Colonic mucosa (tissue), 4 donors: Measurements from ENCODE around the gene HECTD4. TPM values are rescaled to one million over a fixed set of nuclear protein-coding genes. Genes with fewer than 3 reads are reported as not detected.
"Not testable (repeated sequence)": the region's sequence is repeated elsewhere in the genome, so short reads cannot be mapped to it uniquely, and the experiment has no call there.

ENCODE experiments used
- DNase-seq: peaks from one replicate; pipeline ENCODE4 v3.0.0-alpha.2; 2020
- H3K27ac ChIP-seq: fragments of 200-600 bp; one replicate; pipeline ENCODE4 v1.8.0; 2021
- H3K27me3 ChIP-seq: fragments of 200-600 bp; one replicate; pipeline ENCODE4 v1.8.0; 2021
- H3K36me3 ChIP-seq: fragments of 200-600 bp; one replicate; pipeline ENCODE4 v1.8.0; 2021
- H3K4me1 ChIP-seq: fragments of 200-600 bp; one replicate; pipeline ENCODE4 v1.8.0; 2021; ENCODE audit warnings: mild to moderate bottlenecking
- H3K4me3 ChIP-seq: fragments of 200-600 bp; one replicate; pipeline ENCODE4 v1.8.0; 2021
- H3K9ac ChIP-seq, 2 donors: one replicate each; pipeline ENCODE4 v1.7.0; 2013; ENCODE audit warnings: control low read depth in 2 of 2, low read depth in 2 of 2, low read length in 2 of 2
- H3K9me3 ChIP-seq: fragments of 200-600 bp; one replicate; pipeline ENCODE4 v1.8.0; 2021
- CTCF ChIP-seq: fragments of 200-600 bp; IDR thresholded peaks from one replicate; pipeline ENCODE4 v1.8.0; 2022; ENCODE audit warnings: antibody characterized with exemption, mild to moderate bottlenecking
- intact Hi-C: fragments of 100-400 bp; cut with DNase I; formaldehyde crosslinking; loops from one replicate; pipeline ENCODE4 v1.14.1; 2022
- total RNA-seq, 2 donors: library from RNA; stranded (reverse); fragmentation: NEBNext Ultra II Directional in 1 of 2; extraction: Animal tissue kit (Norgen Biotek cat#: 25700) in 1 of 2; gene quantifications; one replicate each; pipeline ENCODE4 v1.2.1, GENCODE V29; 2021
- donor health status: healthy.
- donor health status: DM: no; HTN: no; CAD: no.
- donor health status: DM: no; HTN: no; CAD: no.

The HECTD4 gene
- total RNA-seq, 2 donors from 2014 or later = 39.6 to 41.7 TPM

GRCh38 chr12:112162241-112162790 is 219.9 kb downstream of the HECTD4 start:
- no peak for TF ChIP-seq CTCF
- intact Hi-C loops = no loop called here
- Histone ChIP-seq H3K9me3 (no peaks in the 10 kb centered on the region), H3K4me3 (no peak overlapping the region), H3K4me1 (no peaks in the 10 kb centered on the region), H3K27ac (no peak overlapping the region), H3K36me3 (peaks cover 9% of the 10 kb centered on the region), H3K27me3 (no peaks in the 10 kb centered on the region), H3K9ac (no peak overlapping the region)
- DNase-seq = no peak

DNA sequence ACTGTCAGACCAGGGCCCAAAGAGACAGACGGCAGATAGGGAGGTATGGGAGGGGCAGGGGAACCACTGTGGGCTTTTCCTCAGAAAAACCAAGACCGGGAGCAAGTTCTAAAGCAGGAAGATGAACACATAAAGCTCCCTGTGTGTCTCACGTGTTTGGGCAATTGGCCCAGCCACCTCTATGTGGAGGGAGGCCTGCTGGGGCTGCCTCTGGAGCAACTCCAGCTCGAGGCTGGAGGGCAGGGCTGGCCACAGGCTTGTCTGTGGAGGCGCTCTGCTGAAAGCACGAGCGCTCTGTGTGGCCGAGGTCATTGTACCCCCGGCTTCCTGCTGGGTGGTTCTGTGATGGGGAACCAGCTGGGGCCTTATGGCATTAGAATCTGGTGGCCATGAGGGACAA is 220.5 kb downstream of the HECTD4 start:
- H3K4me3 ChIP-seq = no peak overlapping the region
- H3K27me3 ChIP-seq = no peaks in the 10 kb centered on the region
- H3K9me3 ChIP-seq = no peaks in the 10 kb centered on the region
- no peak overlapping the region for H3K27ac ChIP-seq
- peaks cover 9% of the 10 kb centered on the region for H3K36me3 ChIP-seq
- no peaks in the 10 kb centered on the region for H3K4me1 ChIP-seq
- DNase-seq = no peak
- no peak overlapping the region for H3K9ac ChIP-seq
- TF ChIP-seq CTCF = no peak
- intact Hi-C loops = no loop called here

DNA sequence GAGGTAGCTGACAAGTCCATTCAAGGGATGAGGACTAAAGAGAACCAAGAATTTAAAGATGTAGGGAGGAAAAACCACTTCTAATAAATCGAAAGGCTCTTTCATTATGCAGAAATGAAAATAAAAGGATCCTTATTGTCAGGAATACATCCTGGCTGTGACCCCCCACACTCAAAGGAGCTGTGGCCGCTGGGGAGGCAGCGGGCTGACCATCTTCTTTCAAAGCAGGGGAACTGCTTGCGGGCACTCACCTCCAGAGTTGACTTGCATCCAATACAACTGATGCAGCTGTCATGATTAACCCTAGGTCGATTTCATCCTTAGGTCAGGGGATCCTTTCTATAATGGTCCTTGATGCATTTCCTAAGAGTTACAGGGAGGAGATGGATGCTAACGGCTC is 221.6 kb downstream of the HECTD4 start:
- no peak for DNase-seq
- Histone ChIP-seq H3K27me3 (no peaks in the 10 kb centered on the region), H3K36me3 (peaks cover 9% of the 10 kb centered on the region), H3K9ac (no peak overlapping the region), H3K27ac (no peak overlapping the region), H3K4me1 (no peaks in the 10 kb centered on the region), H3K9me3 (no peaks in the 10 kb centered on the region), H3K4me3 (no peak overlapping the region)
- no peak for TF ChIP-seq CTCF
- intact Hi-C loops = no loop called here

DNA sequence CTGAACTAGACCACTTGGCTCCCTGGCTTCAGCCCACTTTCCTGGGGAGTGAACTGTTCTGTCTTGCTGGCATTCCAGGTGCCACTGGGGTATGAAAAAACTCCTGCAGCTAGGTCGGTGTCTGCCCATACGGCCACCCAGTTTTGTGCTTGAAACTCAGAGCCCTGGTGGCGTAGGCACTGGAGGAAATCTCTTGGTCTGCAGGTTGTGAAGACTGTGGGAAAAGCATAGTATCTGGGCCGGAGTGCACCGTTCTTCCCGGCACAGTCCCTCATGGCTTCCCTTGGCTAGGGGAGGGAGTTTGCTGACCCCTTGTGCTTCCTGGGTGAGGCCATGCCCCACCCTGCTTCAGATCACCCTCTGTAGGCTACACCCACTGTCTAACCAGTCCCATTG is 223.1 kb downstream of the HECTD4 start:
- Histone ChIP-seq H3K27ac (no peak overlapping the region), H3K4me1 (no peaks in the 10 kb centered on the region), H3K36me3 (peaks cover 9% of the 10 kb centered on the region), H3K9ac (no peak overlapping the region), H3K27me3 (no peaks in the 10 kb centered on the region), H3K4me3 (no peak overlapping the region), H3K9me3 (no peaks in the 10 kb centered on the region)
- DNase-seq = no peak
- intact Hi-C loops = no loop called here
- TF ChIP-seq CTCF = no peak

DNA sequence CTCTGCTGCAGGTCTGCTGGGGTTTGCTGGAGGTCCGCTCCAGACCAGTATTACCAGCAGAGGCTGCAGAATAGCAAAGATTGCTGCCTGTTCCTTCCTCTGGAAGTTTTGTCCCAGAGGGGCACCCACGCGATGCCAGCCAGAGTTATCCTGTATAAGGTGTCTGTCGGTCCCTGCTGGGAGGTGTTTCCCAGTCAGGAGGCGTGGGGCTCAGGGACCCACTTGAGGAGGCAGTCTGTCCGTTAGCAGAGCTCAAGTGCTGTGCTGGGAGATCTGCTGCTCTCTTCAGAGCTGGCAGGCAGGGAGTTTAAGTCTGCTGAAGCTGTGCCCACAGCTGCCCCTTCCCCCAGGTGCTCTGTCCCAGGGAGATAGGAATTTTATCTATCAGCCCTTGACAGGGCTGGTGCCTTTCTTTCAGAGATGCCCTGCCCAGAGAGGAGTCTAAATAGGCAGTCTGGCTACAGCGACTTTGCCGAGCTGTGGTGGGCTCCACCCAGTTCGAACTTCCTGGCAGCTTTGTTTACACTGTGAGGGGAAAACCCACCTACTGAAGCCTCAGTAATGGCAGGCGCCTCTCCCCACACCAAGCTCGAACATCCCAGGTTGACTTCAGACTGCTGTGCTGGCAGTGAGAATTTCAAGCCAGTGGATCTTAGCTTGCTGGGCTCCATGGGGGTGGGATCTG is 223.6 kb downstream of the HECTD4 start:
- H3K27ac ChIP-seq, intact Hi-C loops, H3K9me3 ChIP-seq, H3K36me3 ChIP-seq, H3K4me1 ChIP-seq, H3K27me3 ChIP-seq, H3K9ac ChIP-seq, DNase-seq, H3K4me3 ChIP-seq: not testable (repeated sequence)

- no peak for TF ChIP-seq CTCF
- Histone ChIP-seq H3K27me3 (no peaks in the 10 kb centered on the region), H3K4me1 (no peaks in the 10 kb centered on the region), H3K9ac (no peak overlapping the region), H3K9me3 (no peaks in the 10 kb centered on the region), H3K36me3 (peaks cover 21% of the 10 kb centered on the region), H3K4me3 (no peak overlapping the region), H3K27ac (no peak overlapping the region)
- intact Hi-C loops = no loop called here
- DNase-seq = no peak
Measured at GRCh38 chr12:112153893-112154219, 228.4 kb downstream of the HECTD4 start.
